ENCODE results near the gene MCRIP2.

The MCRIP2 gene

DNA sequence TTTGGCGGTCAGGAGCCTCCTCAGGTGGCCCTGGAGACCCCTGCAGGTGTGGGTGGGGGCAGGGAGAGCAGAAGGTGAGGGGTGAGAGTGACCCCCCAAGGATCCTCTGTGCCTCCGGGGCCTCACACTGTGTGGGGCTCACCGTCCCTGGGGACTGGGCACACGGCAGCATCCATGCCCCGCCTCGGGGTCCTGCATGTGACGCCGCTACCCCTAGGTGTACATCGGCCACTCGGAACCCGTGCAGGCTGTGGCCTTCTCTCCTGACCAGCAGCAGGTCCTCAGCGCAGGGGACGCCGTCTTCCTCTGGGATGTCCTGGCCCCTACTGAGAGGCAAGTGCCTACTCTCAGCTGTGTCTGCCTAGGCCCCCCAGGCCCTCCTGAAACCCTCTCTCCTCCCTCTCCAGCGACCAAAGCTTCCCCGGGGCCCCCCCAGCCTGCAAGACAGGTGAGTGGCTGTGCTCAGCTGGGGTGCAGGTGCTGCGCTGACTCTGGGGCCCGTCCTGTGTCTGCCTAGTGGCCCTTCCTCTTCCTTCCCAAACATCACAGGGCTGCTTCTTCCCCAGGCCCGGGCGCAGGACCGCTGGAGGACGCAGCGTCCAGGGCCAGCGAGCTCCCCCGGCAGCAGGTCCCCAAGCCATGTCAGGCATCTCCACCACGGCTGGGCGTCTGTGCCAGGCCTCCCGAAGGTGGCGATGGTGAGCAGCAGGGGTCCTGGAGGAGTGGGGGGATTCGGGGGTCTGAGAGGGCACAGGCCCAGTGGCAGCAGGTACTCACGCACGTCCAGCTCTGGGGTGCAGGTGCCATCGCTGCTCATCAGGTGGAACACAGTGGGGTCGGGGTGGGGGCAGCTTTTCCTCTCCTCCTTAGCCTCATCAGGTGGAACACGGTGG is 17.3 kb downstream of the MCRIP2 start:
- Histone ChIP-seq H2AFZ (ENCODE audit: low read depth, low read length) (no peak overlapping the region), H3K4me3 (ENCODE audit: low read length) (no peak overlapping the region), H3K36me3 (ENCODE audit: insufficient read depth, low read length) (peaks cover 50% of the 10 kb centered on the region), H3K4me1 (ENCODE audit: insufficient read depth, low read length) (peaks cover 2% of the 10 kb centered on the region), H3K9me3 (ENCODE audit: low read length) (no peaks in the 10 kb centered on the region), H3K27me3 (ENCODE audit: insufficient read depth, low read length) (no peaks in the 10 kb centered on the region)

DNA sequence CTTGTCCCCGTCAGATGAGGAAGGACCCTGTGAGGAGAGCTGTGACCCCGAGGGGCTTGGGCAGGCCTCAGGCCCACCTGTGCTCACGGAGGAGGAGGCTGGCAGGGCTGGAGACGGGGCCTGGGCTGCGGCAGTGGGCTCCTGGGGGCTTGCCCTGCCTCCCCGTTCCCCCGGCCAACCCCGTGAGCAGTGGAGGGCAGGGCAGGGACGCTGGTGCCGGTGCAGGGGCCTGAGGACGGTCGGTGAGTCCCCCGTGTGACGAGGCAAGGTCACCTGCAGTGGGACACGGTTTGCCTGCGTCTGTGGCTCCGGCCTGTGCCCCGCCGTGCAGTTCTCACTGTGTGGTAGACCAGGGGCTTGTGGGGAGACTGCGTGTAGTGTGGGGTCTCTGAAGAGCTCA is 18.0 kb downstream of the MCRIP2 start:
- Histone ChIP-seq H3K27me3 (ENCODE audit: insufficient read depth, low read length) (no peaks in the 10 kb centered on the region), H2AFZ (ENCODE audit: low read depth, low read length) (no peak overlapping the region), H3K36me3 (ENCODE audit: insufficient read depth, low read length) (peaks cover 49% of the 10 kb centered on the region), H3K4me1 (ENCODE audit: insufficient read depth, low read length) (peaks cover 2% of the 10 kb centered on the region), H3K9me3 (ENCODE audit: low read length) (no peaks in the 10 kb centered on the region), H3K4me3 (ENCODE audit: low read length) (no peak overlapping the region)

DNA sequence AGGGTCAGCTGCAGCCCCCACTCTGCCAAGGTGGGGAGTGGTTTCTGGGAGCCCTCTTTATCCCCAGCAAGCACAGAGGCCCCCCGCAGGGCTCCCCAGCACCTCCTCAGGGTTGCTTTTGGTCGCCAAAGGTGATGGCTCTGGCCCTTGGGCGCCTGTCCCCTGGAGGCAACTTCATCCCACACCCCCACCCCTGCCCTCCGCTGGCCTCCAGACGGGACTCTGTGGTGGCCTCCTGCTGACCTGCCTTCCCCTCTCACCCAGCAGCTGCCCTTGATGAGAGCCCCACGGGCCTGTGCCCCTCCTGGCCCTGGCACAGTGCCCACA is 18.5 kb downstream of the MCRIP2 start:
- Histone ChIP-seq H3K9me3 (ENCODE audit: low read length) (no peaks in the 10 kb centered on the region), H2AFZ (ENCODE audit: low read depth, low read length) (no peak overlapping the region), H3K4me3 (ENCODE audit: low read length) (no peak overlapping the region), H3K27me3 (ENCODE audit: insufficient read depth, low read length) (no peaks in the 10 kb centered on the region), H3K36me3 (ENCODE audit: insufficient read depth, low read length) (peaks cover 47% of the 10 kb centered on the region), H3K4me1 (ENCODE audit: insufficient read depth, low read length) (peaks cover 2% of the 10 kb centered on the region)

DNA sequence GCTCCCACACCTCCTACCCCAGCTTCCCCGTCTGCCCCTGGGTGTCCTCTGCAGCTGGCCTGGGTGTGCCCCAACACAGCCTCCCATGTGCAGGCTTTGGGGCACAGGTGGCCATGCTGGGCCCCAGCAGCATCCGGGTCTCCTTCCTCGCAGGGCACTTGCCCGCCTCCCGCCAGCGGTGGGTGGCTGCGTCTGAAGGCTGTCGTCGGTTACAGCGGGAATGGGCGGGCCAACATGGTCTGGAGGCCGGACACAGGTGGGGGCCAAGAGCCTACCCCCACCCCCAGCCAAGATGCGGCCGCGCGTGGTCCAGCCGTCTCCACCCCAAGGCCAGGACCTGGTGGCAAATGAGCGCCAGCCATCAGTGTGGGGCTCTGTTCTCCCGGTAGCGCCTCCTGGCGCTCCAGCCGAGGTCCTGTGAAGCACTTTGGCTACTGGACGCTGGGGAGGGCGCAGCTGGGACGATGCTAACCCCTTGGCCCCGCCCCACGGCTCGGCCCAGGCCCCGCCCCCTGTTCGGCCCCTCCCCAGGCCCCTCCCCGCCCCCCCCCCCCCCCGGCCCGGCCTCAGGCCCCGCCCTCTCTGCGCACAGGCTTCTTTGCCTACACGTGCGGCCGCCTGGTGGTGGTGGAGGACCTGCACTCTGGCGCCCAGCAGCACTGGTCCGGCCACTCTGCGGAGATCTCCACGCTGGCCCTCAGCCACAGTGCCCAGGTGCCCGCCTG is 19.0 kb downstream of the MCRIP2 start:
- Histone ChIP-seq H3K9me3 (ENCODE audit: low read length) (no peaks in the 10 kb centered on the region), H2AFZ (ENCODE audit: low read depth, low read length) (no peak overlapping the region), H3K4me3 (ENCODE audit: low read length) (no peak overlapping the region), H3K27me3 (ENCODE audit: insufficient read depth, low read length) (no peaks in the 10 kb centered on the region), H3K4me1 (ENCODE audit: insufficient read depth, low read length) (peaks cover 2% of the 10 kb centered on the region), H3K36me3 (ENCODE audit: insufficient read depth, low read length) (peaks cover 41% of the 10 kb centered on the region)

DNA sequence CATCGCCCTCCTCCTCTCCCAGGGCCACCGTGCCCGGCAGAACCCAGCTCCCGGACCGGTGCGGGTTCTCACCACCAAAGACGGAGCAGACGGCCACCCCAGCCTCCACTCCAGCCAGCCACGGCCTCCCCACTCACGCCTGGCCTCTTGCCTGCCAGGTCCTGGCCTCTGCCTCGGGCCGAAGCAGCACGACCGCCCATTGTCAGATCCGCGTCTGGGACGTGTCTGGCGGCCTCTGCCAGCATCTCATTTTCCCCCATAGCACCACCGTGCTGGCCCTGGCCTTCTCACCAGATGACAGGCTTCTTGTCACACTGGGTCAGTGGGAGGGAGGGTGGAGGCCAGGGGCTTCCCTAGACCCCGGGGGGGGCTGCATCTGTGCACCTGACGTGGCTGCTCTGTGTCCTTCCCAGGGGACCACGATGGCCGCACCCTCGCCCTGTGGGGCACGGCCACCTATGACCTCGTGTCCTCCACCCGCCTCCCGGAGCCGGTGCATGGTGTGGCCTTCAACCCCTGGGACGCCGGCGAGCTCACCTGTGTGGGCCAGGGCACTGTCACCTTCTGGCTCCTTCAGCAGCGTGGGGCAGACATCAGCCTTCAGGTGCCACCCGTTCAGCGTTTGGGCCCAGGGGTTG is 19.7 kb downstream of the MCRIP2 start:
- Histone ChIP-seq H3K9me3 (ENCODE audit: low read length) (no peaks in the 10 kb centered on the region), H3K4me1 (ENCODE audit: insufficient read depth, low read length) (peaks cover 2% of the 10 kb centered on the region), H3K36me3 (ENCODE audit: insufficient read depth, low read length) (peaks cover 41% of the 10 kb centered on the region), H3K27me3 (ENCODE audit: insufficient read depth, low read length) (no peaks in the 10 kb centered on the region), H3K4me3 (ENCODE audit: low read length) (no peak overlapping the region), H2AFZ (ENCODE audit: low read depth, low read length) (no peak overlapping the region)

DNA sequence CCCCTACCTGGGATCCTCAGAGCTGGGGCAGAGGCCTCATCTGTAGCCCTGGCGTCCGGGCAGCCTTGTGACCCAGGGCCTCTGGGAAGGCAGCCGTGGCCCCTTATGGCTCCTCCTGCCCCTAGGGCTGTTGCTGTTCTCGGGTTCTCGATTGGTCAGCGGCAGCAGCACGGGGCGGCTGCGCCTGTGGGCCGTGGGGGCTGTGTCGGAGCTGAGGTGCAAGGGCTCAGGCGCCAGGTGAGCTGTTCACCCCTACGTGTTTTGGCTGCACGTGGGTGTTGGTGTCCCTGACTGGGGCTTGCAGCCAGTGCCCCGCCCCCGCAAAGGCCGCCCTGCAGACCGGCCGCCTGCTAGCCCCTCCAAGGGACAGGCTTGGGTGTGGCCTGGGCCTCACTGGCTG is 20.5 kb downstream of the MCRIP2 start:
- Histone ChIP-seq H3K4me1 (ENCODE audit: insufficient read depth, low read length) (peaks cover 2% of the 10 kb centered on the region), H3K4me3 (ENCODE audit: low read length) (no peak overlapping the region), H3K36me3 (ENCODE audit: insufficient read depth, low read length) (peaks cover 34% of the 10 kb centered on the region), H3K9me3 (ENCODE audit: low read length) (no peaks in the 10 kb centered on the region), H3K27me3 (ENCODE audit: insufficient read depth, low read length) (no peaks in the 10 kb centered on the region), H2AFZ (ENCODE audit: low read depth, low read length) (no peak overlapping the region)

DNA sequence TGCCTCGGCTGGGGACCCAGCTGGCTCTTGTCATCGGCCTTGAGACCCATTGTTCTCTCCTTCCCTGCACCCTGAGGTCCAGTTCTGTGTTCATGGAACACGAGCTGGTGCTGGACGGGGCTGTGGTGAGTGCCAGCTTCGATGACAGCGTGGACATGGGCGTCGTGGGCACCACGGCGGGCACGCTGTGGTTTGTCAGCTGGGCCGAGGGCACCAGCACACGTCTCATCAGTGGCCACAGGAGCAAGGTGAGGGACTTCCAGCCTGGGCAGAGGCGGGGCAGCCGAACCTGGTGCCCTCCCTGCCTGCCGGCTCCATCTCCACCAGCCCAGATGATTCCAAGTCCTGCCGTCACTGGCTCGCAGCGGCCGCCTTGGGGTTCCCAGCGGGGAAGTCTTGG is 21.0 kb downstream of the MCRIP2 start:
- H3K27me3 ChIP-seq (ENCODE audit: insufficient read depth, low read length): no peaks in the 10 kb centered on the region
- no peak overlapping the region for H2AFZ ChIP-seq (ENCODE audit: low read depth, low read length)
- no peak overlapping the region for H3K4me3 ChIP-seq (ENCODE audit: low read length)
- H3K9me3 ChIP-seq (ENCODE audit: low read length): no peaks in the 10 kb centered on the region
- peaks cover 6% of the 10 kb centered on the region for H3K4me1 ChIP-seq (ENCODE audit: insufficient read depth, low read length)
- H3K36me3 ChIP-seq (ENCODE audit: insufficient read depth, low read length): peaks cover 31% of the 10 kb centered on the region

DNA sequence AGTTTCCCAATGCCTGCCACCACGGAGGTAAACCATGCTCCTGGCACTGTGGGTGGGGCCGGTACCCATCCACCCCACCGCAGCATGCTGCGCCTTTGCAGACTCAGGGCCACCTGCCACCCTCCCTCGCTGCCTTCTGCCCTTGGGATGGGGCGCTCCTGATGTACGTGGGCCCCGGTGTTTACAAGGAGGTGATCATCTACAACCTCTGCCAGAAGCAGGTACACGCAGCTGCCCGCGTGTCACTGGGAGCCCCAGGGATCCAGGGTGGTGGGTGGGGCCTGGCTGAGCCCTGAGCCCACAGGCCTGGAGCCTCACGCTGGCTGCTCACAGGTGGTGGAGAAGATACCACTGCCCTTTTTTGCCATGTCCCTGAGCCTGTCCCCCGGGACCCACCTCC is 24.9 kb downstream of the MCRIP2 start:
- H3K9me3 ChIP-seq (ENCODE audit: low read length): no peaks in the 10 kb centered on the region
- H3K4me1 ChIP-seq (ENCODE audit: insufficient read depth, low read length): peaks cover 11% of the 10 kb centered on the region
- peaks cover 30% of the 10 kb centered on the region for H3K36me3 ChIP-seq (ENCODE audit: insufficient read depth, low read length)
- no peak overlapping the region for H3K4me3 ChIP-seq (ENCODE audit: low read length)
- H2AFZ ChIP-seq (ENCODE audit: low read depth, low read length): no peak overlapping the region
- no peaks in the 10 kb centered on the region for H3K27me3 ChIP-seq (ENCODE audit: insufficient read depth, low read length)

DNA sequence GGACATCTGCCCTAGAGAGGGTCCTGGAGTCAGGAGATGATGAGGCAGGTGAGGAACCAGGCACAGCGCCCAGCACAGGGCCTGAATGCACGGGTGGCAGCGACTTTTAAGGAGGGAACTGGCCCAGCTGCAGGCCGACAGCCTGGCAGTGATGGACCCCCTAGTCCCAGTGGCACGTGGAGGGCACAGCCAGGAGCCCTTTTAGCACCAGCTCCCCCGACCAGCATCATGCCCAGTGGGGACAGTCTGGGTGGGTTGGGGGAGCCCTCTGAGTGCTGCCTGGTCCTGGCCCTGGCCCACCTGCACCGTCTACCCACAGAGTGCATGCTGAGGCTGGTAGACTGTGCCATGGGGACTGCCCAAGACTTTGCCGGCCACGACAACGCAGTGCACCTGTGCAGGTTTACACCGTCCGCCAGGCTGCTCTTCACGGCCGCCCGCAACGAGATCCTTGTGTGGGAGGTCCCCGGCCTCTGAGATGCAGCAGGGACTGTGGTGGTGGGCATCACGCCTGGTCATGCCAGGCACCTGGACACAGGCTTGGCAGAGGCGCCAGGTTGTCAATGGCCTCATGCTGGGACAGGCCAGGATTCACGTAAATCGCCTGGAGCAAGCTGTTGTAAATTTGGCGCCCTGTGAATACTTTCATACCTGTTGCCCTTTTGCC is 25.6 kb downstream of the MCRIP2 start:
- peak overlapping the region; percentile 31 for H2AFZ ChIP-seq (ENCODE audit: low read depth, low read length)
- peaks cover 31% of the 10 kb centered on the region for H3K36me3 ChIP-seq (ENCODE audit: insufficient read depth, low read length)
- H3K27me3 ChIP-seq (ENCODE audit: insufficient read depth, low read length): no peaks in the 10 kb centered on the region
- H3K9me3 ChIP-seq (ENCODE audit: low read length): no peaks in the 10 kb centered on the region
- H3K4me3 ChIP-seq (ENCODE audit: low read length): no peak overlapping the region
- peaks cover 11% of the 10 kb centered on the region for H3K4me1 ChIP-seq (ENCODE audit: insufficient read depth, low read length)

DNA sequence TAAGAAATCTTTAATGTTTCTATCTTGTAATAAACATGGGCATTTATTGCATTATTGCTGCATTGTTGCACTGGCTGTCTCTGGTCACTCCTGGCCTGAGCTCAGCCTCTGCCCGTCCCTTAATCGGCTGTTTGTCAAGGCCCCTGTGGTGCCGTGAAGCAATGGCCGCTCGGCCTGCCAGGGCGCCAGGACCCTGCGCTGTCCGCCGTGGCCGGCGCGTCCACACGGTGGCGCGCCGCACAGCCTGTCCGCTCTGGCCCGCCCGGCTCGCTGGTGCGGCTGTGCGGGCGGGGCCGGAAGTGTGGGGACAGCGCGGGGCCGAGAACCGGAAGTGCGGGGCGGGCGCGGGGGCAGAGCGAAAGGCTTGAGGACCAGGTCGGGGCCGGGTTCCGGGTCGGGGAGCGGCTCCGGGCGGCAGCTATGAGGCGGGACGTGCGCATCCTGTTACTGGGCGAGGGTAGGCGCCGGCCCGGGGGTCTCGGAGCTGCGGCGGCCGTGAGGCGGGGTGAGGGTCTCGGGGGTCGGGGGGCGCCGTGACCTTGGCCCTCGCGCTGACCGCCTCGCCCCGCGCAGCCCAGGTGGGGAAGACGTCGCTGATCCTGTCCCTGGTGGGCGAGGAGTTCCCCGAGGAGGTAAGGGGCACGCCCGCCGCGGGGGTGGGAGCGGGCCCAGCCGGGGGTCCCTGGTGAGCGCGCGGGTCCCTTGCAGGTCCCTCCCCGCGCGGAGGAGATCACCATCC is 26.3 kb downstream of the MCRIP2 start, which contains the start of gene RHOT2:
Gene RHOT2, plus strand, starts transcription at position 353 of the 739 bp plus-strand sequence. Its CDS starts 68 bp downstream, at position 421.
- H3K4me3 ChIP-seq (ENCODE audit: low read length): peak within 1 kb of the TSS; percentile 92
- no peaks in the 10 kb centered on the region for H3K9me3 ChIP-seq (ENCODE audit: low read length)
- peaks cover 38% of the 10 kb centered on the region for H3K36me3 ChIP-seq (ENCODE audit: insufficient read depth, low read length)
- no peaks in the 10 kb centered on the region for H3K27me3 ChIP-seq (ENCODE audit: insufficient read depth, low read length)
- H2AFZ ChIP-seq (ENCODE audit: low read depth, low read length): peak within 1 kb of the TSS; percentile 31
- peaks cover 11% of the 10 kb centered on the region for H3K4me1 ChIP-seq (ENCODE audit: insufficient read depth, low read length)

DNA sequence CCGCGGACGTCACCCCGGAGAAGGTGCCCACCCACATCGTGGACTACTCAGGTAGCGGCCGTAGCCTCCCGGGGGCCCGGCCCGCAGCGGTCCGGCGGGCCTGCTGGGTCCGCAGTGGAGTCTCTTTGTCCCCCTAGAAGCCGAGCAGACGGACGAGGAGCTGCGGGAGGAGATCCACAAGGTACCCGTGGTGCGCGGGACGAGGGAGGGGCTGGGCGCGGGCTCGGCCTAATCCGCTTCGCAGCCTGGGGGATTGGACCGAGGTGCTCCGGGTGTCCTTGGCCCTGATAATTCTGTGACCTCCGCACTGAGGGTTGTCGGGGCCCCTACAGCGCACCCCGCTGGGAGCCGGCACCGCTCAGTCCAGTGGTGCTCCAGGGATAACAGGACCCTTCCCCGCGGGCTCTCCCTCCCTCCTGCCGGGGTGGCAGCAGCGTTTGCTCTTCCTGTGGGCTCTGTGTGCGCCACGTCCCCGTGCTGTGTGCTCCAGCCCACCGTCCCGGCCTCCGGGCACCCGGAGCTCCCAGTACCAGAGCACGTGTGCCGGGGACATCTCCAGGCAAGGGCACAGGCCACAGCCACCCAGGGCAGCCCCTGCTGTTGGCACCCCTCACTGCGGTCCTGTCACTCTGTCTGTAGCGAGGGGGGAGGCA is 27.0 kb downstream of the MCRIP2 start:
- Histone ChIP-seq H3K36me3 (ENCODE audit: insufficient read depth, low read length) (peaks cover 44% of the 10 kb centered on the region), H3K4me1 (ENCODE audit: insufficient read depth, low read length) (peaks cover 11% of the 10 kb centered on the region), H3K27me3 (ENCODE audit: insufficient read depth, low read length) (no peaks in the 10 kb centered on the region), H3K9me3 (ENCODE audit: low read length) (no peaks in the 10 kb centered on the region), H3K4me3 (ENCODE audit: low read length) (peak overlapping the region; percentile 92), H2AFZ (ENCODE audit: low read depth, low read length) (no peak overlapping the region)

DNA sequence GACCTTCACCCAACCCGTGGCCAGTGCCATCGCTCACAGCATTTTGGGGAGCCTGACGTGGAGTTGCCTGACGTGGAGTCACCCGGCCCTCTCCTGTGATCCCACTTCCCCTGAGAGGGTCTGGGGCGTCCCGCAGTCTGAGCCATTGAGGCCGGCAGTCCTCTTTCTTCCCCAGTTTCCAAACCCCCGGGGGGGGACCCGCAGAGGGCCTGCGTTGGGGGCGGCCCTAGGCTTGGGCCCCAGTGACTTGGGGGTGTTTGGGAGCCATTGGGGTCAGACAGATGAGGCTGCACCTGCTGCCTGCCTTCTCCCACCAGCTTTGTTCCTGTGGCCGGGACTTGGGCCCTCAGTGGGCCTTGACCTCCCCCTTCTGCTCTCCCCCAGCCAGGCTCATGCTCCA is 28.0 kb downstream of the MCRIP2 start:
- H3K9me3 ChIP-seq (ENCODE audit: low read length): no peaks in the 10 kb centered on the region
- H3K4me1 ChIP-seq (ENCODE audit: insufficient read depth, low read length): peaks cover 11% of the 10 kb centered on the region
- no peak overlapping the region for H2AFZ ChIP-seq (ENCODE audit: low read depth, low read length)
- H3K36me3 ChIP-seq (ENCODE audit: insufficient read depth, low read length): peaks cover 52% of the 10 kb centered on the region
- H3K4me3 ChIP-seq (ENCODE audit: low read length): no peak overlapping the region
- H3K27me3 ChIP-seq (ENCODE audit: insufficient read depth, low read length): no peaks in the 10 kb centered on the region
